Cardiac muscle cell (in vitro differentiated cells and primary cell): Measurements from ENCODE around the gene CA5A. TPM values are rescaled to one million over a fixed set of nuclear protein-coding genes. Genes with fewer than 3 reads are reported as not detected.
"Not testable (repeated sequence)": the region's sequence is repeated elsewhere in the genome, so short reads cannot be mapped to it uniquely, and the experiment has no call there.

Source experiments
- DNase-seq, 2 donors: peaks; one replicate each; pipeline versions ENCODE4 v3.0.0 to v3.0.0-alpha.2; 2010 to 2017; ENCODE audit warnings: low read depth in 1 of 2, low spot score in 1 of 2
- H3K27ac ChIP-seq: fragments of 200-600 bp; sonication (generic); 2 replicates; pipeline ENCODE4 v1.5.1; 2016
- H3K27me3 ChIP-seq: fragments of 200-600 bp; sonication (generic); 2 replicates; pipeline ENCODE4 v1.6.0; 2016; ENCODE audit warnings: control low read depth
- H3K36me3 ChIP-seq: fragments of 200-600 bp; sonication (generic); 2 replicates; pipeline ENCODE4 v1.5.1; 2016; ENCODE audit warnings: control low read depth
- H3K4me1 ChIP-seq: fragments of 200-600 bp; sonication (generic); 2 replicates; pipeline ENCODE4 v1.8.1; 2017; ENCODE audit warnings: low read depth, mild to moderate bottlenecking, mixed run types
- H3K4me3 ChIP-seq: fragments of 200-600 bp; sonication (generic); 2 replicates; pipeline ENCODE4 v1.5.1; 2016; ENCODE audit warnings: mild to moderate bottlenecking
- H3K9me3 ChIP-seq: fragments of 200-600 bp; sonication (generic); 2 replicates; pipeline ENCODE4 v1.5.1; 2017; ENCODE audit warnings: low read depth, mild to moderate bottlenecking, control low read depth
- polyA plus RNA-seq: library from polyadenylated mRNA; unstranded; fragments of >200 nt; fragmentation: Nextera tagmentation; extraction: Ambion mirVana; gene quantifications from 2 replicates; pipeline ENCODE4 v1.2.1, GENCODE V29; 2016
- total RNA-seq: library from RNA; depleted of rRNA; stranded (reverse); fragments of >200 nt; gene quantifications from 2 replicates; pipeline ENCODE4 v1.2.3, GENCODE V29; 2016
- TF ChIP-seq, protein P1 (sequence below): IDR thresholded peaks from 2 replicates; pipeline ENCODE4 v1.5.1; 2012; ENCODE audit warnings: low read depth, mild to moderate bottlenecking, low read length

The CA5A gene
- total and polyA plus RNA-seq, 2 experiments from 2014 or later = not detected

DNA sequence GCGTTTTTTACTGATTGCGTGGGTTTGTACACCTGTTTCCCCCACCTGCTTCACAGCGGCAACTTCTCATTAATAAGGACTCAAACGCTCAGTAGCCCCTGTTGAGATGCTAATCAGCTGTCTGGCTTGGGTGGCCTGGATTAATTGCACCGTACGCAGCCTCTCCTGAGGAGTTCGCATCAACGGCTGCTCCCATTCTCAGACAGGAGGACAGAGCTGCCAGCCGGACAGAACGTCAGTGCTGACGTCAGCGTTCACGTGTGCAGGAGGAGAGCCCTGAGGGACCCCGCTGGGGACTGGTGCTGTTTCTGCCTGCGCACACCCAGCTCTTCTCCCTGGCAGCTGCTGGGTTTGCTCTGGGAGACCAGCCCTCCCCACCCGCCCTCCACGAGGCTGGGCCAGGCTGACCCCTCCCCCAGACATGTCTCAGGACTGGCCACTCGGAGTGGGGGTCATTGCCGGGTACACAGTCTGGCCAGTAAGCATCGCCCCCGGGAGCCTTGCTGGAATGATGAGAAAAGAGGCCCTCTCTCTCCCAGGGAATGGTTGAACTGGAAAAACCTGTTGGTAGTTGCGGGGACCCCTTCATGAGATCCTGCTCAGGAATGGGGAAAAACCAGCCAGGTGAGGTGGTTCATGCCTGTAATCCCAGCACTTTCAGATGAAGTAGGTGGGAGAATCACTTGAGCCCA lies 9.2 kb upstream of the CA5A start:
- Histone ChIP-seq H3K9me3 (no peaks in the 10 kb centered on the region), H3K36me3 (no peaks in the 10 kb centered on the region), H3K27me3 (no peaks in the 10 kb centered on the region), H3K4me1 (no peaks in the 10 kb centered on the region), H3K4me3 (no peak overlapping the region), H3K27ac (no peak overlapping the region)
- peak; percentile 42 to 84 for DNase-seq
- TF ChIP-seq, protein P1, sequence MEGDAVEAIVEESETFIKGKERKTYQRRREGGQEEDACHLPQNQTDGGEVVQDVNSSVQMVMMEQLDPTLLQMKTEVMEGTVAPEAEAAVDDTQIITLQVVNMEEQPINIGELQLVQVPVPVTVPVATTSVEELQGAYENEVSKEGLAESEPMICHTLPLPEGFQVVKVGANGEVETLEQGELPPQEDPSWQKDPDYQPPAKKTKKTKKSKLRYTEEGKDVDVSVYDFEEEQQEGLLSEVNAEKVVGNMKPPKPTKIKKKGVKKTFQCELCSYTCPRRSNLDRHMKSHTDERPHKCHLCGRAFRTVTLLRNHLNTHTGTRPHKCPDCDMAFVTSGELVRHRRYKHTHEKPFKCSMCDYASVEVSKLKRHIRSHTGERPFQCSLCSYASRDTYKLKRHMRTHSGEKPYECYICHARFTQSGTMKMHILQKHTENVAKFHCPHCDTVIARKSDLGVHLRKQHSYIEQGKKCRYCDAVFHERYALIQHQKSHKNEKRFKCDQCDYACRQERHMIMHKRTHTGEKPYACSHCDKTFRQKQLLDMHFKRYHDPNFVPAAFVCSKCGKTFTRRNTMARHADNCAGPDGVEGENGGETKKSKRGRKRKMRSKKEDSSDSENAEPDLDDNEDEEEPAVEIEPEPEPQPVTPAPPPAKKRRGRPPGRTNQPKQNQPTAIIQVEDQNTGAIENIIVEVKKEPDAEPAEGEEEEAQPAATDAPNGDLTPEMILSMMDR = no peak

DNA sequence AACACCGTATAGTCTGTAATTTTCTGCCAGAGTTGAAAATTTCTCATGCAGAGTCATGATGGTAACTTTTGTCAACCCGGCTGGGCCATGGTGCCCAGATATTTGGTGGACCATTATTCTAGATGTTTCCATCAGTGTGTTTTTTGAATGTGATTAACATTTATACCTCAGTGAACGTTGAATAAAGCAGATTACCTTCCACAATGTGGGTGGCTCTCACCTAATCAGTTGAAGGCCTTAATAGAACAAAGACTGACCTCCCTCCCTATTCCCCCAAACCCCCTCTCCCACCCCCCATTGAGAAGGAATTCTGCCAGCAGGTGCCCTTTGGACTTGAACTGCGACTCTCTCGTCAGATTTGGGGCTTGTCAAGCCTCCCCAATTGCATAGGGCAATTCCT lies 6.4 kb upstream of the CA5A start:
- no peaks in the 10 kb centered on the region for H3K9me3 ChIP-seq
- H3K4me3 ChIP-seq = no peak overlapping the region
- no peak overlapping the region for H3K27ac ChIP-seq
- H3K36me3 ChIP-seq = no peaks in the 10 kb centered on the region
- no peaks in the 10 kb centered on the region for H3K4me1 ChIP-seq
- no peak for DNase-seq
- TF ChIP-seq, protein P1 = no peak
- H3K27me3 ChIP-seq = no peaks in the 10 kb centered on the region

DNA sequence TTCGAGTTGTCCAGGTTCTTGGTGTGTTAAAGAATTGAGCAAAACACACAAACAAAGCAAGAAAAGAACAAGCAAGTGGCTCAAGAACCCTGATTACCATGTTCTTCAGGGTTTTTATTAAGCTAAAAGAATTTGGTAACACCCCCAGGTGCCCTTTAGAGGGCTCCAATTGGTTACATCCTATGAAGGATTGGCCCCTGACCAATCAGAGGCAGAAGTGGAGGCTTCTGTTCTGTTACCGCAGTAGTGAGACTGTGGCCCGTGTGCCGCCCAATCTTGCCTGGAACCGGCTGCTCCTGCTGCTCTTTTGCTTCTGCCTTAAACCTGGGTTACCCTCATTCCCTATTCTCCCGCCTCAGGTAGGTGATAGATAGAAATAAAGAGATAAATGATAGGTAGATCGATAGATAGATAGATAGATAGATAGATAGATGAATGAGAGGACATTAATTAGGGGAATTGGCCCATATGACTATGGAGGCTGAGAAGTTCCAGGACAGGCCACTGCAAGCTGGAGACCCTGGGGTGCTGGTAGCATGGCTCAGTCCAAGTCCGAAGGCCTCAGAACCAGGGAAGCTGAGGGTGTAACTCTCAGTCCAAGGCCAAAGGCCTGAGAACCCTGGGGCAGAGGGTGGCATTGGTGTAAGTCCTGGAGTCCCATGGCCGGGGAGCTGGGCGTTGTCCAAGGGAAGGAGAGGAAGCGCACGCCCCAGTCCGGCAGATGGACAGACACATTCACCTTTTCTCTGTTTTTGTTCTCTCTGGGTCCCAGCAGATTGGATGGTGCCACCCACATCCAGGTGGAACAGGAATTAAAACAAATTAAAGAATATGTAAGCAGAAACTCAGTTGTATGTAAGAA lies 3.5 kb upstream of the CA5A start:
- TF ChIP-seq, protein P1 = no peak
- Histone ChIP-seq H3K9me3 (no peaks in the 10 kb centered on the region), H3K4me1 (no peaks in the 10 kb centered on the region), H3K4me3 (no peak overlapping the region), H3K36me3 (no peaks in the 10 kb centered on the region), H3K27ac (no peak overlapping the region), H3K27me3 (no peaks in the 10 kb centered on the region)
- DNase-seq = no peak

DNA sequence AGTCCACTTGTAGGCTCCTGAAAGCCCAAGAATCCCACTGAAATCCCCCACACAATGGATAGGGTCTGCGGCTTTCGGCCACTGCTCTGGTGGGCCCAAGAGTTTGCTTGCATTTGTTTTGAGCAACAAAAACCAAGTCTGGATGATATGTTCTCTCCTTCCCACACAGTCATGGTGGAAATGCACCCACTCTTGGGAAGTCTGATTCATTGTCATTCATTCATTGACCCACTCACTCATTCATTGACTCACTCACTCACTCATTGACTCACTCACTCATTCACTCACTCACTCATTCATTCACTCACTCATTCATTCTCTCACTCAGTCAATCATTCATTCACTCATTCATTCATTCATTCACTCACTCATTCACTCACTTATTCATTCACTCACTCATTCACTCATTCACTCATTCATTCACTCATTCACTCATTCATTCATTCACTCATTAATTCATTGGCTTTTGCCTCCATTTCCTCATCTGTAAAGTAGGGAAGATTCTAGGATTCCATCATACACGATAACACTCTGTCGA lies 2.2 kb upstream of the CA5A start:
- H3K4me1 ChIP-seq = no peaks in the 10 kb centered on the region
- no peak for DNase-seq
- H3K27me3 ChIP-seq = no peaks in the 10 kb centered on the region
- H3K36me3 ChIP-seq = no peaks in the 10 kb centered on the region
- H3K9me3 ChIP-seq = no peaks in the 10 kb centered on the region
- no peak overlapping the region for H3K4me3 ChIP-seq
- TF ChIP-seq, protein P1 = no peak
- no peak overlapping the region for H3K27ac ChIP-seq

DNA sequence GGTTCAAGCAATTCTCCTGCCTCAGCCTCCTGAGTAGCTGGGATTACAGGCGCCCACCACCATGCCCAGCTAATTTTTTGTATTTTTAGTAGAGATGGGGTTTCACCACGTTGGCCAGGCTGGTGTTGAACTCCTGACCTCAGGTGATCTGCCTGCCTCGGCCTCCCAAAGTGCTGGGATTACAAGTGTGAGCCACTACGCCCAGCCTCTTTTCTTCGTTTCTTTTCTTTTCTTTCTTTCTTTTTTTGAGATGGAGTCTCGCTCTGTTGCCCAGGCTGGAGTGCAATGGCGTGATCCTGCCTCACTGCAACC lies 858 bp upstream of the CA5A start:
- DNase-seq, H3K36me3 ChIP-seq, H3K9me3 ChIP-seq, H3K4me1 ChIP-seq, H3K4me3 ChIP-seq, H3K27me3 ChIP-seq, H3K27ac ChIP-seq: not testable (repeated sequence)

DNA sequence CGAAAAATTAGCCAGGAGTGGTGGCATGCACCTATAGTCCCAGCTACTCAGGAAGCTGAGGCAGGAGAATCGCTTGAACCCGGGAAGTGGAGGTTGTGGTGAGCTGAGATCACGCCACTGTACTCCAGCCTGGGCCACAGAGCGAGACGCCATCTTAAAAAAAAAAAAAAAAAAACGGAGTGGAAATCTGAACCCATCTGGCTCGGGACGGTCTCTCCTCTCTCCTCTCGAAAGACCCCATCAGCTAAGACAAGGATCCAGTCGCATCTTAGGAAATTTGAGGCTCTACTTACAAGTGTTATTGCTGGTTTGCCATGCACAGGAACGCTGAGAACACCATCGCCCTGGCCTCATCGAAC lies 334 bp downstream of the CA5A start:
- not testable (repeated sequence) for H3K36me3 ChIP-seq, H3K27me3 ChIP-seq, H3K4me1 ChIP-seq, H3K4me3 ChIP-seq, H3K9me3 ChIP-seq, DNase-seq, H3K27ac ChIP-seq

DNA sequence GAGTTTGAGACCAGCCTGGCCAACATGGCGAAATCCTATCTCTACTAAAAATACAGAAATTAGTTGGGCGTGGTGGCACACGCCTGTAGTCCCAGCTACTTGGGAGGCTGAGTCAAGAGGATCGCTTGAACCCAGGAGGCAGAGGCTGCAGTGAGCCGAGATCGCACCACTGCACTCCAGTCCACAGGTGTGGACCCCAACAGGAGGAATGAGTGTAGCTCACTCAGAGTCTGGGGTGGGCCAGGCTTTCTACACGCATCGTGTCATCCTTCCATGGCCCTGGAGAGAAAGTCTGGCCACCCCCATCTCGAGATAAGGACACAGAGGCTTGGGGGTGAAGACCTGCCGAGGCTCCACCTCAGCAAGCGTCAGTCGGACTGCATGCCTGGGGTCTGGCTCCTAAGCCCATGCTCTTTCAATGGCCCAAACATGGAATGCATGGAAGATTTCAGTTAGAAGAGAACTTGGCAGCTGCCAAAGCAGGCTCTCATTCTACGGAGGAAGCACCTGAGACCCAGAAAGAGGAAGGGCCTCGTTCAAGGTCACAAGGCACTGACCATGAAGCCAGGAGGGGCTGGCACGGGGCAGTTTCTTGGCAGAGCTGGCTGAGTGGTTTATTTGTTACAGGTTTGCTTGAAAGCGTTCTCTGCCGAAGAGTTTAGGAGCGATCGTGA lies 1.4 kb downstream of the CA5A start:
- H3K36me3 ChIP-seq, H3K27me3 ChIP-seq, DNase-seq, H3K4me1 ChIP-seq, H3K9me3 ChIP-seq, H3K4me3 ChIP-seq, H3K27ac ChIP-seq: not testable (repeated sequence)
